Stimulated activated CD4-positive, alpha-beta T cell treated with anti-CD3 and anti-CD28 coated beads, Interleukin-2, amount 100 ng/mL, for 4 hours (primary cell): ENCODE measurements around the gene HDAC4.

ENCODE experiments used
- DNase-seq: peaks from one replicate; pipeline ENCODE4 v3.0.0-alpha.2; 2020; ENCODE audit warnings: low read depth

Gene HDAC4

GRCh38 chr2:239167766-239168444, 232.9 kb downstream of the HDAC4 start:
- DNase-seq, result no peak

DNA sequence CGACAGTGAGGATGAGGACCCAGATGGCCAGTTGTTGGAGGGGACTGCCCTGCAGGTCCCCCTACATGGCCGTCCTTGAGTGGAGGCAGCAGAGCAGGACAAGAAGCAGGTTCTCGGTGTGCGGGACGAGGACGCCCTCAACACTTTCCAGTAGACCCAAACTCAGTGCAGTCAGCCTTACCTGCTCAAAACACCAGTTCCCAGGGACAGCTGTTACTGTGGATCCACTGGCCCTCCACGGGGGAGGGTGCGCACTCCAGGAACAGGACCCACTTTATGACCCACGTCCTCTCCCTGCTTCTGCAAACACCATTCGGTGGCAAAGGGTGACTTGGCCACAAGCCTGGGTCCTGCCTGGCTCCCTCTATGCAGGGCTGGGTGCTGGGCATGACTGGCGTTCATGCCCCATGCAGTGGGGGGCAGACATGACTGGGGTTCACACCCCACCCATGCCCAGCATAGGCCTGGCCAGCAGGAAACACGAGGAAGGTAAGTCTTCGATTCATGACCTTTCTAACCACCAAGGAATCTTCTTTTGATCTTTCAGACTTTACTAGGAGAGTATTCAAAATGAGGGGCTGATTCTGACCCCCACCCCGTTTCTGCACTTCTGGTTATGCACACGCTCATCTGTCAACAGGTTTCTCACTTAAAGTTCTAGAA, 233.7 kb downstream of the HDAC4 start:
- DNase-seq, result no peak

DNA sequence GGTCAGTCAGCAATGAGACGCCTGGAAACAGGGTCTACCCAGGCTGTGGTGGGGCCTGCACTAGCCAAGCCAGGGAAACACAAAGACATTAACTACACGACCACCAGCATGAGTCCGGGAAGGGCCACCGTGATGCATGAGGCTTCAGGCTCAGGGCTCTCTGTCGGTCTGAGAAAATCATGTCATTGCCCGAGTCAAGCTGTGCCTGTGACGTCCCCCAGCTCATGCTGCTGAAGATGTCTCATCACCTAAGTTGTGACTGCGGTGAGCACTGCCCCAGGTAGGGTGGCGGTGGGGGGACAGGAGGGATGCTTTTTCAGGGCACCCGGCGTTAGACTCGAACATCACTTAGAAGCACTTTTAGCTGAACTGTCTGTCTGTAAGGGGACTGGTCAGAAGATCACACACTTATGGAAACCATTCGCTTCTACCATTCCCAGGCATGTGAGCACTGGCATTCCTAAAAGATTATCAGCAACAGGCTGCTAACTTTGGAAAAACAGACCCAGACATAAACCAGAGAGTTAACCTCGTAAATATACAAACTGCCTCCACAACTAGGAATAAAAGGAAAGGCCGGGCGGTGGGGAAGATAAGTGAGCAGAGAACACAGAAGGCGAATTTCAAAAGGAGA, 234.5 kb downstream of the HDAC4 start:
- no peak for DNase-seq

DNA sequence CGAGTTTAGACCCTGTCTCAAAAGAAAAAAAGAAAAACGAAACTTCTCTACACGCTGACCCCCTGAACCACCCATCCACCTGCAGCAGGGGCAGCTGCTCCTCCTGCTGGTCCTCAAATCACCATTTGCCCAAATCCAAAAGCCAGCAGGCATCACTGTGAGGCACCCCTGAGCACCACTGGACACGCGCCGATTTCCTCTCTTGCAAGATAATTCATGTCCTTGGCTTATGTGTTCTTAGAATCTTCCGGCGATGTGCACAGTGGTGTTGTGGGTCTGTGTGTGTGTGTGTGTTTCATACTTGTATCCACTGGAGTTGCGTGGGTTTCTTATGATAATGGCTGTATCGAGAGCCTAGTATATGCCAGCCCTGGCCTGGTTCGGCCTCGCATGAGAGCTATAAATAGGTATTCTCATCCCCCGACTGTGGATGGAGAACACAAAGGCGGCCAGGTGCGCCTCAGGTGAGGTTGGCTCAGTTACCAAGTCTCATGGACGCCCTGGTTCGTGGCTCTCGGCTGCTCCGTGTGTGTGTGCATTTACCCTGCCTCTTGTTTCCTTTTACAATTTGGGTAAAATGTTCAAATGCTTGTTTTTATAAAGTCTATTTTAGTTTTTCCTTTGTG, 235.5 kb downstream of the HDAC4 start:
- DNase-seq, result no peak

DNA sequence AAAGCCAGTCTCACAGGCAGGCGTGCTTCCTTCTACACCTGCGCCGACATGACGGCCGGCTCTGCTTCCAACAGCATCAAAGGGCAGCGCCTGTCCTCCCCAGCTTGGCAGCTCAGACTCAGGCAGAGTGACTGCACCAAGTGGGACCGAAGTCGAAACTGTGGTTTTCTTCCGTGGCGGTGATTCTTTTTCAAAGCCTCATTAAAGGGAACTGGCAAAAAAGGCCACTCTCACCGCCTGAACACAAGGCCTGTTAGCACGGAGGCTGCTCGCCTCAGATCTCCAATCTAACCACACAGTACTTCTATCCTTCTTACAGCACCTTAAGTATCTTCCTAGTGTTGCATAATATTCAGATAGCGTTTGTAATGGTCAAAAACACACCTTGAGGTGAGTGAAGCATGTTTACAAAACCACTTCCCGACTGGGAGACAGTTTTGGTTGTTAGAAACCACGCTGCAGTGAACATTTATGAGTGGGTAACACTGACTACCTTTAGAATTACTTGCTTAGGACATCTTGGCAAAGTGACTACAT, 236.4 kb downstream of the HDAC4 start:
- DNase-seq, result no peak

- DNase-seq, result no peak
These were observed 237.0 kb downstream of the HDAC4 start for GRCh38 chr2:239163688-239164334.

DNA sequence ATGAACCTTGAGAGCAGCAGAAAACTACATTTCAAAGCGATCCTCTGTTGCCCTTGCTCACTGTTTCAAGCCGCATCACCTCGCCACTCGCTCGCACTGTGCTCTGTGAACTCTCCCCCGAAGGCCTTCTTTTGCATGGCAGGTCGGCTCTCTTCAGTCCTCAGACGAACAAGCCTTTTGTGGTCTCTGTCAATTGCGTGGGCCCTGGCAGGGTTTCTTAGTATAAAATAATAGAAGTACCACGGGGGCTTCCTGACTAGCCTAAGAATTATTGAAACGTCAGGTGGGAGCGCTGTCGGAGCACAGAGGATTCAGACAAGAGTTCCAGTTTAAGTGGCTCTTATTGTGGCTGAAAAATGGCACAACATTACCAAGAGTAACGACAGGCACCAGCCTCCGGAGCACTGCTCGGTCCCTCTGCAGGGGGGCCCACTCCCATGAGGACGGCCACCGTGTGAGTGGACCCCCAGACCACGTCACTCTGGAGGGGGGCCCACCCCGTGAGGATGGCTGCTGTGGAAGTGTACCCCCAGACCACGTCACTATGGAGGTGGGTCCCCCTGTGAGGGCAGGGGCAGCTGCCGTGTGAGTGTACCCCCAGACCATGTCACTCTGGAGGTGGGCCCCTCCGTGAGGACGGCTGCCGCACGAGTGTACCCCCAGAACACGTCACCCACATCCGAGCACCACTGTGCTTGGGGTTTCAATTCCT, 237.7 kb downstream of the HDAC4 start:
- no peak for DNase-seq

DNA sequence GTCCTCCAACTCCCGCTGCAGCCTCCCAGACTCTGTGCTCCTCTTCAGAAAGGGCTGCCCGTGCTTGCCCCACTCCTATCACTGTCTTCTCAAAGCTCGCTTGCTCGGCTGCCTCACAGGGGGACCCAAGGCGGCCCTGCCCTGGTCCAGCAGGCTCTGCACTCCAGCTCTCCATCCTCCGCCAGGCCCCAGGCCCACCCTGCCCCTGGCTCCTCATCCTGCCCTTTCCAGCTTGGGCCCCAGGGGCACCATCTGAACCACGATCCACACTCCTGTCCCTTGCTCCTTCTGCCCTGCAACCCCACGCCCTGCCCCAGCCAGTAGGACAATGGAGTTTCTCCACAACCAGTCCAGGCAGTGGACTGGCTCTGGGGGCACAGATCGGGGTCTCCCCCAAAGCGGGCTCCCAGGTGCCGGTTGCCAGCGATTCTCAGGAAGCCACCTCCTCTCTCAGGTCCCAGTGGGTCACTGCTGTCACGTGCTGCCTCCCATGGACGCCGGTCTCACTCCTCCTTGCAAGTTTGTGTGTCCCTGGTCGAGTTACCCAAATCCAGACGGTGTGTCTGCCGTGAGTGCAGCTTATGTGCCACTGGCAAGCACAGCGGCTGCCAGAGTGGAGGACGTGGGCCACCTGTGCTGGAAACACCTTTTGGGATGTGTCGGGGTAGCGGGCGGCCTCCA, 238.5 kb downstream of the HDAC4 start:
- DNase-seq, result no peak

- no peak for DNase-seq
These were observed 239.1 kb downstream of the HDAC4 start for GRCh38 chr2:239161711-239162140.

DNA sequence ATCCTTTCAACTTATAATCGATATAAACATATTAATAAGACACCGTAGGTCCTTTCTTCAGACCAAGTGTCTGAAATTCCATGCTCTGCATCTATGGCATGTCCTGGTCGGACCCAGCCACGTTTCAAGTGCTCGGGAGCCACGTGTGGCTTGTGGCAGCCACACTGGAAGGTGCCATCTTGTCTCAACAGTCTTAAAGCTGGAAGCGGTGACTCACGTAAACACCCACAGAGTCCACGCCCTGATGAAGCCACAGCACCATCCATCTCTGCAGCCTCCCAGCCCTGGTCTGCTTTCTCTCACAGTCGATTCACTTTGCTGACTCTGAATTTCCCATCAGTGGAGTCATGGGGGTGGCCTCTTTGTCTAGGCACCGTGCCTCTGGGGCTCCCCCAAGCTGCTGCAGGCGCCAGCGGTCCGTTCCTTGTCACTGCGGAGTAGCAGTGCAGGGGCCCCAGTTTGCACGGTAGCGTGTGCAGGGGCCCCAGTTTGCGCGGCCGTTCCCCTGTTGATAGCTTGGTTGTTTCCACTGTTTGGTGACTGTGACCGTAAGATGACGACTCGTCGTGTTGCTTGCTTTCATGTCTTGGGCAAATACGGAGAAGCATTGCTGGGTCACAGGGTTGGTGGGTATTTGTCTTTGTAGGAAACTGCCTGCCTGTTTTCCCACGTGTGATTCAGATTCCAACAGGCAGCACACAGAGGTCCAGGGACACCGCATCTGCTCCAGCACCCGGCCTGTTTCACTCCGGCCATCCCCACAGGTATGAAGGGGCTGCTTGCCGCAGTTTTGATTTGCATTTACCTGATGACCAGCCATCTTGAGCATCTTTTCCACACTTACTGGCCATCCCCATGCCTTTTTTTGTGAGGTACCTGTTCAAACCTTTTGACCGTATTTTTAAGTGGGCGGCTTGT, 240.3 kb downstream of the HDAC4 start:
- no peak for DNase-seq

GRCh38 chr2:239159476-239159911, 241.3 kb downstream of the HDAC4 start:
- DNase-seq, result no peak

- no peak for DNase-seq
These were observed 242.0 kb downstream of the HDAC4 start for GRCh38 chr2:239158641-239159475.

DNA sequence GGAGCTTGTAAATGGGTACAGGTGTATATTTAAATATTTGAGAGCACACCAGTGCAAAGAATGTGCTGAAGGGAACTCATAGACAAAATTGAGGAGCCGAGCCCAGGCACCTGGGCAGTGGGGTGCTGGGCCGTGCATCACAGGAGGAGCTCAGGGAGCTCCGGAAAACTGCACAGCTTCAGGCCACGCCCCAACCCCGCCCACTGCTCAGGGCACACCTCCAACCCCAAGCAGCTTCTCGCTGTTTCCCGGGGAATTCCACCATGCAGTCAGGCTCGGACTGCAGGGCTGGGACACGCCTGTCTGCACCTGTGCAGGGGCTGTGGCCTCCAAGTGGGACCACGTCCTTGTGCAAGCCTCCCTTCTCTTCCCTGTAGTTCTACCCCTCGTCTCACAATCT, 243.0 kb downstream of the HDAC4 start:
- no peak for DNase-seq

DNA sequence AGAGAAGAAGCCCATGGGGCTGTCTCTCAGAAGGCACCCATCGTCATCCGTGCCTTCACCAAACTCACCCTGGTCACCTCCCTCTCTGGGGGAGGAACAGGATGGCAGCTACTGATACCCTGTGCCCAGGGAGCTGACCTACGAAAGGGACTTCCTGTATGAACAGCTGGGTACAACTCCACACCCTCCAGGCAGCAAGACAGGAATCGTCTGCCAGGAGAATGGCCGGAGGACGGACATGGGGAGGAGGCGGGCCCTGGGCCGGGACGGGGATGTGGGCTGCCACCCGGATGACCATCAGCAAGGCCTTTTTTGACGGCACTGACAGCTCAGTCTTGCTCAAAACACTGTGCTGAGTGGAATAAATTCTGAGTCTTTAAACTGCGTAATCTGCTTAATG, 243.6 kb downstream of the HDAC4 start:
- no peak for DNase-seq

GRCh38 chr2:239156516-239157265, 244.1 kb downstream of the HDAC4 start:
- DNase-seq, result no peak

- DNase-seq, result no peak
These were observed 244.9 kb downstream of the HDAC4 start for GRCh38 chr2:239155806-239156480.

- DNase-seq, result no peak
These were observed 245.6 kb downstream of the HDAC4 start for GRCh38 chr2:239154971-239155805.
